HCT116 (cell line): ENCODE results near the gene GASK1A. TPM values are rescaled to one million over a fixed set of nuclear protein-coding genes. Genes with fewer than 3 reads are reported as not detected.

Experiments
- ATAC-seq: fragments of 200-7000 bp; cut with Tn5 transposase; 2 replicates; pipeline ENCODE4 v1.9.1; 2020; ENCODE audit warnings: mild to moderate bottlenecking, moderate library complexity
- BruUV-seq: library from RNA; stranded (reverse); fragments of 400-500 nt; replicated peaks from 2 replicates; lab custom pipeline; 2021; lab: Mats Ljungman, UMichigan
- CTCF ChIA-PET: fragments of 300-600 bp; sonication (Branson Sonifier 250); formaldehyde crosslinking; loops from one replicate; lab custom pipeline; 2021; ENCODE audit warnings: antibody characterized with exemption; lab: Charles Lee
- POLR2A ChIA-PET: fragments of 300-600, 350-600 bp; sonication (Branson Sonifier 250); formaldehyde crosslinking; loops from one replicate; lab custom pipeline; 2021; ENCODE audit warnings: antibody characterized with exemption; lab: Charles Lee
- RAD21 ChIA-PET, 2 experiments: fragments of 300-600 bp; sonication (Branson Sonifier 250); formaldehyde crosslinking; loops; one replicate each; lab custom pipeline; 2023; ENCODE audit warnings: low total read pairs in 2 of 2; ENCODE audit not compliant: uncharacterized antibody in 2 of 2, unreplicated experiment in 2 of 2, low non-redundant PET in 1 of 2; lab: Charles Lee
- DNase-seq: peaks from one replicate; pipeline ENCODE4 v3.0.0-alpha.2; 2010; ENCODE audit warnings: low read depth, low spot score
- H2AFZ ChIP-seq: fragments of 200-600 bp; shearing (Covaris generic), sonication (generic); 2 replicates; pipeline ENCODE4 v1.6.1; 2017; ENCODE audit warnings: low read depth, mixed run types, mixed read lengths, antibody characterized with exemption, low read length; ENCODE audit not compliant: poor library complexity, severe bottlenecking
- H3K27ac ChIP-seq: 2 replicates; pipeline ENCODE4 v1.5.1; 2012; ENCODE audit warnings: low read depth, low read length
- H3K27me3 ChIP-seq: fragments of 200-600 bp; sonication (generic); 2 replicates; pipeline ENCODE4 v1.6.1; 2016; ENCODE audit warnings: mixed run types, low read length, mixed read lengths; ENCODE audit not compliant: insufficient read depth
- H3K36me3 ChIP-seq, 2 experiments: fragments of 200-500 bp in 1 of 2; fragments of 200-600 bp in 1 of 2; sonication (Bioruptor generic) in 1 of 2; sonication (generic) in 1 of 2; 2 replicates each; pipeline versions ENCODE4 v1.5.1 to v1.6.1; 2014 to 2016; ENCODE audit warnings: low read length in 2 of 2, inconsistent platforms in 1 of 2, mixed read lengths in 1 of 2, mixed run types in 1 of 2; ENCODE audit not compliant: insufficient read depth in 2 of 2, control insufficient read depth in 1 of 2
- H3K4me1 ChIP-seq, 2 experiments: fragments of 200-600 bp in 1 of 2; sonication (generic) in 1 of 2; 2 replicates each; pipeline versions ENCODE4 v1.5.1 to v1.6.1; 2012 to 2017; ENCODE audit warnings: low read length in 2 of 2, inconsistent platforms in 1 of 2, mild to moderate bottlenecking in 1 of 2, mixed read lengths in 1 of 2, mixed run types in 1 of 2, moderate library complexity in 1 of 2; ENCODE audit not compliant: insufficient read depth in 2 of 2, control insufficient read depth in 1 of 2
- H3K4me2 ChIP-seq: fragments of 200-600 bp; sonication (generic); 2 replicates; pipeline ENCODE4 v1.6.1; 2017; ENCODE audit warnings: mixed run types, low read length, mixed read lengths
- H3K4me3 ChIP-seq, 2 experiments: fragments of 200-600 bp in 1 of 2; sonication (generic) in 1 of 2; replicated peaks in 1 of 2; 2 replicates each; pipeline ENCODE4 v1.5.1; 2011 to 2016; ENCODE audit warnings: low read length in 2 of 2, control low read depth in 1 of 2, low read depth in 1 of 2, mild to moderate bottlenecking in 1 of 2, mixed read lengths in 1 of 2, mixed run types in 1 of 2
- H3K79me2 ChIP-seq: fragments of 200-600 bp; sonication (generic); 2 replicates; pipeline ENCODE4 v1.6.1; 2017; ENCODE audit warnings: mild to moderate bottlenecking, mixed run types, low read length, moderate library complexity, mixed read lengths; ENCODE audit not compliant: insufficient read depth
- H3K9ac ChIP-seq: fragments of 200-600 bp; sonication (generic); 2 replicates; pipeline ENCODE4 v1.6.1; 2016; ENCODE audit warnings: low read length, mixed read lengths
- H3K9me2 ChIP-seq: fragments of 200-600 bp; sonication (generic), shearing (Covaris generic); 2 replicates; pipeline ENCODE4 v1.6.1; 2017; ENCODE audit warnings: mixed run types, mild to moderate bottlenecking, moderate library complexity; ENCODE audit not compliant: insufficient read depth
- H3K9me3 ChIP-seq, 2 experiments: fragments of 200-500 bp in 1 of 2; fragments of 200-600 bp in 1 of 2; sonication (Bioruptor generic) in 1 of 2; sonication (generic) in 1 of 2; 2 replicates each; pipeline ENCODE4 v1.6.1; 2014 to 2017; ENCODE audit warnings: low read length in 2 of 2, mixed read lengths in 2 of 2, inconsistent platforms in 1 of 2, low read depth in 1 of 2, mild to moderate bottlenecking in 1 of 2, mixed run types in 1 of 2, moderate library complexity in 1 of 2; ENCODE audit not compliant: control insufficient read depth in 1 of 2, insufficient read depth in 1 of 2
- H4K20me1 ChIP-seq: fragments of 200-600 bp; sonication (generic), shearing (Covaris generic); 2 replicates; pipeline ENCODE4 v1.6.1; 2017; ENCODE audit warnings: mixed run types, mild to moderate bottlenecking, moderate library complexity; ENCODE audit not compliant: insufficient read depth
- ATF3 ChIP-seq: IDR thresholded peaks from 2 replicates; pipeline ENCODE4 v1.6.1; 2012
- EGR1 ChIP-seq: IDR thresholded peaks from 2 replicates; pipeline ENCODE4 v1.6.1; 2012; ENCODE audit warnings: low read depth
- POLR2A ChIP-seq: IDR thresholded peaks from 2 replicates; pipeline ENCODE4 v1.7.0; 2011; ENCODE audit warnings: borderline replicate concordance; ENCODE audit not compliant: insufficient read depth, insufficient read length; ENCODE audit errors: extremely low read depth
- POLR2AphosphoS5 ChIP-seq: IDR thresholded peaks from 2 replicates; pipeline ENCODE4 v1.6.1; 2011; ENCODE audit warnings: mild to moderate bottlenecking, low read depth, low read length, moderate library complexity
- RAD21 ChIP-seq: IDR thresholded peaks from 2 replicates; pipeline ENCODE4 v1.6.1; 2012; ENCODE audit warnings: low read depth, mild to moderate bottlenecking
- YY1 ChIP-seq: IDR thresholded peaks from 2 replicates; pipeline ENCODE4 v1.6.1; 2011; ENCODE audit warnings: low read length, low read depth, moderate library complexity, mild to moderate bottlenecking; ENCODE audit not compliant: insufficient replicate concordance; ENCODE audit errors: extremely low read depth
- intact Hi-C: fragments of 100-400 bp; cut with micrococcal nuclease; formaldehyde crosslinking; loops from 2 replicates; pipeline ENCODE4 v1.10.0; 2022
- total RNA-seq: library from RNA; stranded (reverse); gene quantifications from one replicate; pipeline ENCODE4 v1.2.1, GENCODE V29; 2021; ENCODE audit not compliant: unreplicated experiment
- TF ChIP-seq, protein P1 (sequence below): IDR thresholded peaks from 2 replicates; pipeline ENCODE4 v1.6.1; 2011; ENCODE audit warnings: mild to moderate bottlenecking, low read length, moderate library complexity; ENCODE audit not compliant: insufficient replicate concordance; ENCODE audit errors: extremely low read depth

Gene GASK1A
- total RNA-seq, 1 experiment from 2014 or later = 1.0 TPM

GRCh38 chr3:43036621-43037423 is 57.7 kb downstream of the GASK1A start:
- Histone ChIP-seq H3K27ac (no peak overlapping the region), H3K4me2 (no peak overlapping the region), H4K20me1 (no peaks in the 10 kb centered on the region), H3K27me3 (no peaks in the 10 kb centered on the region; the same call in 1 of the 2 replicates), H3K9me2 (no peaks in the 10 kb centered on the region), H2AFZ (no peak overlapping the region), H3K4me1 (no peaks in the 10 kb centered on the region), H3K4me3 (no peak overlapping the region), H3K36me3 (no peaks in the 10 kb centered on the region), H3K9ac (no peak overlapping the region), H3K9me3 (no peaks in the 10 kb centered on the region), H3K79me2 (no peaks in the 10 kb centered on the region)
- ChIA-PET RAD21 (no interaction called here), POLR2A (no interaction called here), CTCF (no interaction called here)
- no TSS peak for BruUV-seq
- TF ChIP-seq YY1 (no peak), RAD21 (no peak), ATF3 (no peak), POLR2AphosphoS5 (no peak), POLR2A (no peak), EGR1 (no peak)
- TF ChIP-seq, protein P1, sequence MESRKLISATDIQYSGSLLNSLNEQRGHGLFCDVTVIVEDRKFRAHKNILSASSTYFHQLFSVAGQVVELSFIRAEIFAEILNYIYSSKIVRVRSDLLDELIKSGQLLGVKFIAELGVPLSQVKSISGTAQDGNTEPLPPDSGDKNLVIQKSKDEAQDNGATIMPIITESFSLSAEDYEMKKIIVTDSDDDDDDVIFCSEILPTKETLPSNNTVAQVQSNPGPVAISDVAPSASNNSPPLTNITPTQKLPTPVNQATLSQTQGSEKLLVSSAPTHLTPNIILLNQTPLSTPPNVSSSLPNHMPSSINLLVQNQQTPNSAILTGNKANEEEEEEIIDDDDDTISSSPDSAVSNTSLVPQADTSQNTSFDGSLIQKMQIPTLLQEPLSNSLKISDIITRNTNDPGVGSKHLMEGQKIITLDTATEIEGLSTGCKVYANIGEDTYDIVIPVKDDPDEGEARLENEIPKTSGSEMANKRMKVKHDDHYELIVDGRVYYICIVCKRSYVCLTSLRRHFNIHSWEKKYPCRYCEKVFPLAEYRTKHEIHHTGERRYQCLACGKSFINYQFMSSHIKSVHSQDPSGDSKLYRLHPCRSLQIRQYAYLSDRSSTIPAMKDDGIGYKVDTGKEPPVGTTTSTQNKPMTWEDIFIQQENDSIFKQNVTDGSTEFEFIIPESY = no peak
- DNase-seq (no peak), ATAC-seq (no peak)
- intact Hi-C loops = no loop called here
